Keratinocyte (primary cell): Measurements from ENCODE around the gene OTOS.

Experiments used
- EZH2 ChIP-seq: IDR thresholded peaks from one replicate; pipeline ENCODE4 v1.6.1; 2012; ENCODE audit warnings: inconsistent platforms, mild to moderate bottlenecking, low read length, moderate library complexity
- TF ChIP-seq, protein P1 (sequence below), 3 experiments: IDR thresholded peaks in 1 of 3; conservative IDR thresholded peaks in 1 of 3; optimal IDR thresholded peaks in 1 of 3; 2 replicates in 2 of 3; 3 replicates in 1 of 3; pipeline versions ENCODE3 to v1.5.1; 2011; ENCODE audit warnings: low read length in 3 of 3, mild to moderate bottlenecking in 3 of 3, moderate library complexity in 2 of 3, control low read depth in 1 of 3, inconsistent platforms in 1 of 3; ENCODE audit not compliant: insufficient read depth in 2 of 3; ENCODE audit errors: extremely low read depth in 1 of 3

DNA sequence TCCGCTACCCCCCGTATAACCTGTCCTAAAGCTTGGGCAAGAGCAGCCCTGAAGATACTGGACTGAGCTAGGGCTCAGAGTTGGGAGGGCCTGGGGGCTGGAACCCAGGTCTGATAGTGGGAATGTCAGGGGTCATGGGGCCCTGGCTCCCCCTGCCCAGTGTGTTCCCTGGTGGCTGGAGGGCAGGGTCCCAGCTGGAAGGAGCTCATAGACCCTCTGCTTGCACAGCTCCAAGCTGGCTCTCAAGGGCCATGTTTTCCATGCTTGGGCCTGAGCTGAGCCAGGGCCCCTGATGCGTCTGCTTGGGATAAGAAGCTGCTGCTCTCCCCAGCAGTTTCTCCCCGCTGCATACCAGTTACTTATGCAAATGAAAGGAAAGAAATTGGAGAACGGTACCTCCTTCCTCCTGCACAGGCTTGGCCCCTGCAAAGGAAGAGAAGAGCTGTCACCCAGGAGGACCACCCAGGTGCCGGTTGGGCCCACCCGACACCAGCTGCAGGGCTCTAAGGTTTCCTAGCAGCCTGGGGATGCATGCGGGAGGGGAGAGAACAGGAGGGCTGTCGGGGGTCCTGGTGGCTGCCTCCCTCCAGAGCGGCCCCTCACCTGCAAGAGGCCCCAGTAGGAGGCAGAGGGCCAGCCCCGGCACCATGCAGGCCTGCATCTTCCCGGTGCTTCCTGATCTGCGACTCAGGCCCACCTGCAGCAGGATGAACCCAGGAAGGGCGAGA lies 628 bp downstream of the OTOS start:
- TF ChIP-seq, protein P1, sequence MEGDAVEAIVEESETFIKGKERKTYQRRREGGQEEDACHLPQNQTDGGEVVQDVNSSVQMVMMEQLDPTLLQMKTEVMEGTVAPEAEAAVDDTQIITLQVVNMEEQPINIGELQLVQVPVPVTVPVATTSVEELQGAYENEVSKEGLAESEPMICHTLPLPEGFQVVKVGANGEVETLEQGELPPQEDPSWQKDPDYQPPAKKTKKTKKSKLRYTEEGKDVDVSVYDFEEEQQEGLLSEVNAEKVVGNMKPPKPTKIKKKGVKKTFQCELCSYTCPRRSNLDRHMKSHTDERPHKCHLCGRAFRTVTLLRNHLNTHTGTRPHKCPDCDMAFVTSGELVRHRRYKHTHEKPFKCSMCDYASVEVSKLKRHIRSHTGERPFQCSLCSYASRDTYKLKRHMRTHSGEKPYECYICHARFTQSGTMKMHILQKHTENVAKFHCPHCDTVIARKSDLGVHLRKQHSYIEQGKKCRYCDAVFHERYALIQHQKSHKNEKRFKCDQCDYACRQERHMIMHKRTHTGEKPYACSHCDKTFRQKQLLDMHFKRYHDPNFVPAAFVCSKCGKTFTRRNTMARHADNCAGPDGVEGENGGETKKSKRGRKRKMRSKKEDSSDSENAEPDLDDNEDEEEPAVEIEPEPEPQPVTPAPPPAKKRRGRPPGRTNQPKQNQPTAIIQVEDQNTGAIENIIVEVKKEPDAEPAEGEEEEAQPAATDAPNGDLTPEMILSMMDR (optimal IDR thresholded peaks at IDR 0.05 in 1 of 3, IDR thresholded peaks at IDR 0.05 in 1 of 3, conservative IDR thresholded peaks at IDR 0.05 in 1 of 3; ENCODE audit: extremely low read depth in 1 of 3, insufficient read depth in 2 of 3, low read length in 3 of 3), result no peak
- TF ChIP-seq EZH2, result no peak
